ENCODE results near the gene BOK.

DNA sequence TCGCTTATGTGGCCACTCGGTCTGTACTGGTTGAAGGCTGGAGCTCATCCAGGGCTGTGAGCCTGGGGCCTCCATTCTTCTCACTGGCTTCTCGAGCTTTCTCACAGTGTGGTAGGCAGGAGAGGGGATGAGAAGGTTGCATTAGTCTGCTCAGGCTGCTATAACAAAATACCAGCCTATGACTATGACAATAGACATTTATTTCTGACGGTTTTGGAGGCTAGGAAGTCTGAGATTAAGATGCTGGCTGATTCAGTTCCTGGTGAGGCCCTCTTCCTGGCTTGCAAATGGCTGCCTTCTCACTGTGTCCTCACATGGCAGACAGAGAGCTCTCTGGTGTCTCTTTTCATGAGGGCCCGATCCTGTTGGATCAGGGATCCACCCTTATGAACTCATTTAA, 44.0 kb upstream of the BOK start:
- TF ChIP-seq ZNF274 (IDR thresholded peaks at IDR 0.05; ENCODE audit: low read depth, low read length) (no peak), YY1 (IDR thresholded peaks at IDR 0.05; ENCODE audit: insufficient read depth, insufficient read length) (no peak)
